A549 treated with DMSO at 1 μM for 4 hours (cell line): ENCODE results near the gene PDF. TPM values are rescaled to one million over a fixed set of nuclear protein-coding genes. Genes with fewer than 3 reads are reported as not detected.

ENCODE experiments used
- total RNA-seq: library from RNA; stranded (reverse); fragments of 200-300 nt; extraction: Qiagen RNA extraction; gene quantifications from 5 replicates; pipeline ENCODE4 v1.2.3, GENCODE V29; 2022; ENCODE audit warnings: low read depth

PDF gene, protein sequence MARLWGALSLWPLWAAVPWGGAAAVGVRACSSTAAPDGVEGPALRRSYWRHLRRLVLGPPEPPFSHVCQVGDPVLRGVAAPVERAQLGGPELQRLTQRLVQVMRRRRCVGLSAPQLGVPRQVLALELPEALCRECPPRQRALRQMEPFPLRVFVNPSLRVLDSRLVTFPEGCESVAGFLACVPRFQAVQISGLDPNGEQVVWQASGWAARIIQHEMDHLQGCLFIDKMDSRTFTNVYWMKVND
- total RNA-seq, result 20.6 to 40.1 TPM (median 36.9 TPM) in 5 replicates

DNA sequence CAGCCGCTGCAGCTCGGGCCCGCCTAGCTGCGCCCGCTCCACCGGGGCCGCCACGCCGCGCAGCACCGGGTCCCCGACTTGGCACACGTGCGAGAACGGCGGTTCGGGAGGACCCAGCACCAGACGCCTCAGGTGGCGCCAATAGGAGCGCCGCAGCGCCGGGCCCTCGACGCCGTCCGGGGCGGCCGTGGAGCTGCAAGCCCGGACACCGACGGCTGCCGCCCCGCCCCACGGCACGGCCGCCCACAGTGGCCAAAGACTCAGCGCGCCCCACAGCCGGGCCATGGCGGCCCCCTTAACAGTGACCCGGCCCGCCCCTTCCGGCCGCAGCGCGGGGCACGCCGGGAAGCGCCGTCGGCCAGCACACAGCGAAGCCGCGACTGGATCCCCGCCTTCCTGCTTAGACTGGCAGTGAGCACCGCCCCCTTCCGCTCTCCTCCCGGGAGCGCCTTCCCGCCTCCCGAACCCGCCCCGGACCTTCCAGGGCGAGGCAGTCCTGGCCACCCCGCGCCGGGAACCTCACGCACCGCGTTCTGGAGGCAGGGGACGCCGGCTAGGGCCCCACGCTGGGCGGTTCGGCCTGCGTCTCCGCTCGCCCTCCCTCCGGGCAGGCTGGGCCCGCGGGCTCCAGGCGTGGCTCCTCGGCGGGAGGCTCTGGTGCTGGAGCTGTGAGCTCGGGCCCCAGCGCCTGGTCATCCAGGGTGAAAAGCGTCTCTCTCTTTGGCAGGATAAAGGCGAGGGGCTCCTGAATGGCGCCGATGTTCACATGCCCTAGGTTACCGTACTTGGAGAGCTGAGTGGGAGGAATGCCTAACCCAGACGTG lies at the start of gene PDF:
PDF (minus strand) TSS at position 303 of the 824 bp plus-strand sequence; CDS start at position 285, 18 bp downstream.

DNA sequence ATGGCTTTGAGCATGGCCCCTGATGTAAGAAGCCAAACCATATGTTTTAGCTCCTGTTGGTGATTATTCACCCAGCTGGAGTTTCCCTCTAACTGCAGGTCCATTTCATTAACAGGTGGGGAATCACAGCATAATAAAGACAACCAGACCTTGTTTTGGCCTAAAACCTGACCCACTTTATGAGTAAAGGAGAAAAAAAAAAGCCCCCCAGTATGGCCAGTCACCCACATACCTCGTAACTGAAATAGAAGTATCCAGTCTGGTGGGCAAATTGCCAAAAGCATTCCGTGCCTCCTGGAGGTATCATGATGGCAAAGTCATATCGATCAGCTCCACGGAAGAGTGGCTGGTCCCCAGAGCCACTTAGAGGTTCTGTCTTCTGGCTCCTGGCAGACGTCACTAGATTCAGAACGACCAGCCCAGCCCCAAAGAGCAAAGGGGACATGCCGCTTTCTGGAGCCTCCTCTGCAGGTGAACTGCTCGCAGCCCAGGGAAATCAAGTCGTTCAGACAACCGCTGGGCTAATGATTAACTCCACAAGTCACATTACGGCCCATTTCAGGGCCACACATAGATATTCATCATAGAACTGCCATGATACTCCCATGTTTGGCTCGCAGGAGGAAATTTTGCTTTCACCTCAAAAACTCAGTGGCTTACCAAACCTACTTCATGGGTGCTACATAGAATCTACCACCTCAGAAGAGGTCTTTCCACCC lies 21.1 kb upstream of the PDF start, which contains the start of gene TMED6:
TMED6 (minus strand) TSS at position 478 of the 719 bp plus-strand sequence; CDS start at position 445, 33 bp downstream.

DNA sequence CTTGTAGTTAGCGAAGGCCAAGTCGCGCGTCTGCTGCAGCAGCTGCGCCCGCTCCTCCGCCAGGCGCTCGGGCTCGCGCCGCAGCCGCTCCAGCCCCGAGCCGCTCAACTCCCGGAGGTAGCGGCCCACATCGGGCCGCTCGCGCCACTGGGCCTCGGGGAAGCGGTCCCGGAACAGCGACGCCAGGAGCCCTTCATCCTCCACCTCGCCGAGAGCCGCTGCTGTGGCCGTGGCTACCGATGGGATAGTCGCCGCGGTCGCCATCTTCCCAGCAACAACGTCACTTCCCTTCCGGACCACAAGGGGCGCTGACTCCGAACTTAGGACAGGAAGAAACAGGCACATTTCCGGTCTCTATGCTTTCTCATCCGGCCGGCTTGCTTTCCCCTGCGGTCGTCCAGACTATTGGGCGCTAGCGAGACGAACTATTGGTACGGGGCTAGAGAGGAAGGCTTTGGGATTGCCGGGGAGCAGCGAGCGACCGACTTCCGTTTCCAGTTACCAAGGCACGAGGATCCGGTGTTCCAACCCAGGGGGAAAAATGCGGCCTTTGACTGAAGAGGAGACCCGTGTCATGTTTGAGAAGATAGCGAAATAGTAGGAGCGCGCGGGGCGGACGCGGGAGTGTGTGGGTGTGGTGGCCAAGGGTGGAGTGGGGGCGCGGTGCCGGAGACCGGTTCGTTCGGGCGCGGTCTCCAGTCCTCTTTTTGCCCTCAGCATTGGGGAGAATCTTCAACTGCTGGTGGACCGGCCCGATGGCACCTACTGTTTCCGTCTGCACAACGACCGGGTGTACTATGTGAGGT lies 9.1 kb upstream of the PDF start, which contains the start of the genes COG8 and NIP7:
COG8 (minus strand) TSS at position 276 of the 806 bp plus-strand sequence; CDS start at position 264, 12 bp downstream.
NIP7 (plus strand) TSS at position 484 of the 806 bp plus-strand sequence; CDS start at position 542, 58 bp downstream.

DNA sequence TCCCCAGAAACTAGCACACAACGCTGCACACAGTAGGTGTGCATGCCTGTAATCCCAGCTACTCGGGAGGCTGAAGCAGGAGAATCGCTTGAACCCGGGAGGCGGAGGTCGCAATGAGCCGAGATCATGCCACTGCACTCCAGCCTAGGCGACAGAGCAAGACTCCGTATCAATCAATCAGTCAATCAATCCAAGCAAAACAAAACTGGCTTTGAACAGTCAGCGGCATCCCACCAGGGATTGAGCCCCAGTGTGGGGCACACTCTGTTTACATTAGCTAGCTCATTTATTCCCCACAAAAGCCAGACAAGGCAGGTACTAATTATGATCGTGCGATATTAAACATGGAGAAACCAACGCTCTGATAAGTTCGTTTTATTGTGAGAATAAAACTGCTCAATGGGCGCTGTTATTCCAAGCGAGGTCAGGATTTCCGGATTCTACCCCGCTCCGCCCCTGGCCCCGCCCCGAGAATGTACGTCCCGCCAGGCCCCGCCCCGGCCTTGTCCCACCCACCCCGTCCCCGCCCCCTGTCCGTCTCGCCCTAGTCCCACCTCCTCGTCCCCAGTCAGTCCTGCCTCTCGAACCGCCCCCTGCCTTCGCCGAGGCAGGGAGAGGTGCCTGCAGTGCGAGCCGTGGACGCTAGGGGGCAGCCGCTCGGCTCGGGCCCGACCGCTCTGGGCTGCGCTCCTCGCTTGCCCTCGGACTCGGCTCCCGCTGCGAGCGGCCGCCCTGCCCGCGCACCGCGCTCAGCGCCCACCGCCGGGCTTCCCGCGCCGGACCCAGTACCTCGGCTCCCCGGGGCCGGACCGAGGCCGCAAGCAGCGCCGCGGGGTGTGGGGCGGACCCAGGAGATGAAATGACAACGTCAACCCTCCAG lies 19.5 kb downstream of the PDF start, which contains the start of gene VPS4A:
VPS4A (plus strand) TSS at position 698 of the 880 bp plus-strand sequence; CDS start at position 860, 162 bp downstream.

Other genes starting within 250 kb of the PDF start
- gene HAS3, start 224.9 kb downstream of the PDF start, total RNA-seq, result 34.4 to 49.5 TPM (median 44.1 TPM) in 5 replicates
- 101 to 139 TPM (median 133 TPM) in 5 replicates for gene CHTF8, start 198.0 kb downstream of the PDF start, total RNA-seq
- 84.7 to 89.7 TPM (median 86.4 TPM) in 5 replicates for gene UTP4, start 197.9 kb downstream of the PDF start, total RNA-seq
- 6.0 to 9.5 TPM (median 7.9 TPM) in 5 replicates for gene SNTB2, start 143.4 kb downstream of the PDF start, total RNA-seq
- 29.0 to 33.2 TPM (median 29.5 TPM) in 5 replicates for gene VPS4A, start 19.2 kb downstream of the PDF start, total RNA-seq
- 16.1 to 27.5 TPM (median 26.5 TPM) in 5 replicates for gene COG8, start 9.0 kb upstream of the PDF start, total RNA-seq
- gene NIP7, start 9.2 kb upstream of the PDF start, total RNA-seq, result 55.7 to 75.5 TPM (median 61.9 TPM) in 5 replicates
- gene TMED6, start 21.2 kb upstream of the PDF start, total RNA-seq, result 0.09 to 0.20 TPM in 2 of 5 replicates, not detected in the others
- 23.5 to 28.0 TPM (median 24.0 TPM) in 5 replicates for gene TERF2, start 55.4 kb upstream of the PDF start, total RNA-seq
- gene CYB5B, start 94.0 kb upstream of the PDF start, total RNA-seq, result 210 to 235 TPM (median 231 TPM) in 5 replicates
- 6.6 to 12.7 TPM (median 10.7 TPM) in 5 replicates for gene NFAT5, start 235.4 kb upstream of the PDF start, total RNA-seq